H9 (cell line): ENCODE data around the gene FDX2. TPM values are rescaled to one million over a fixed set of nuclear protein-coding genes. Genes with fewer than 3 reads are reported as not detected.

Experiments used
- DNase-seq: peaks from one replicate; pipeline ENCODE4 v3.0.0-alpha.2; 2017
- H2AFZ ChIP-seq: one replicate; pipeline ENCODE4 v1.6.1; 2013; ENCODE audit warnings: mild to moderate bottlenecking, low read length, control low read depth, moderate library complexity
- H2AK5ac ChIP-seq: 2 replicates; pipeline ENCODE4 v1.6.1; 2013; ENCODE audit warnings: low read length, control low read depth, mixed read lengths; ENCODE audit not compliant: insufficient read length
- H2BK120ac ChIP-seq: one replicate; pipeline ENCODE4 v1.6.1; 2013; ENCODE audit warnings: low read depth, mild to moderate bottlenecking, low read length, control low read depth, inconsistent platforms; ENCODE audit not compliant: poor library complexity, severe bottlenecking
- H2BK12ac ChIP-seq: 2 replicates; pipeline ENCODE4 v1.6.1; 2013; ENCODE audit warnings: low read length, control low read depth, mixed read lengths, low read depth; ENCODE audit not compliant: insufficient read length
- H2BK15ac ChIP-seq: 2 replicates; pipeline ENCODE4 v1.6.1; 2013; ENCODE audit warnings: low read depth, low read length, control low read depth
- H2BK20ac ChIP-seq: one replicate; pipeline ENCODE4 v1.6.1; 2013; ENCODE audit warnings: low read depth, mild to moderate bottlenecking, low read length, control low read depth, inconsistent platforms; ENCODE audit not compliant: poor library complexity, severe bottlenecking
- H2BK5ac ChIP-seq: 2 replicates; pipeline ENCODE4 v1.6.1; 2013; ENCODE audit warnings: low read length, control low read depth, mixed read lengths; ENCODE audit not compliant: insufficient read length
- H3K14ac ChIP-seq: 2 replicates; pipeline ENCODE4 v1.6.1; 2013; ENCODE audit warnings: low read length, control low read depth; ENCODE audit not compliant: insufficient read depth
- H3K18ac ChIP-seq: 2 replicates; pipeline ENCODE4 v1.6.1; 2013; ENCODE audit warnings: low read depth, mild to moderate bottlenecking, mixed read lengths, low read length, control low read depth; ENCODE audit not compliant: insufficient read length
- H3K23ac ChIP-seq: 2 replicates; pipeline ENCODE4 v1.6.1; 2013; ENCODE audit warnings: low read length, control low read depth, mixed read lengths, low read depth; ENCODE audit not compliant: insufficient read length
- H3K23me2 ChIP-seq: 2 replicates; pipeline ENCODE4 v1.6.1; 2013; ENCODE audit warnings: low read depth, mild to moderate bottlenecking, mixed read lengths, low read length, control low read depth; ENCODE audit not compliant: insufficient read length, poor library complexity, severe bottlenecking
- H3K27ac ChIP-seq: 2 replicates; pipeline ENCODE4 v1.5.1; 2013; ENCODE audit warnings: low read length, control low read depth, mixed read lengths, low read depth; ENCODE audit not compliant: insufficient read length
- H3K27me3 ChIP-seq: 2 replicates; pipeline ENCODE4 v1.6.1; 2013; ENCODE audit warnings: low read length, control low read depth, inconsistent platforms; ENCODE audit not compliant: insufficient read depth
- H3K4ac ChIP-seq: 2 replicates; pipeline ENCODE4 v1.6.1; 2013; ENCODE audit warnings: low read depth, mild to moderate bottlenecking, control low read depth, inconsistent platforms, low read length, moderate library complexity
- H3K4me1 ChIP-seq: 2 replicates; pipeline ENCODE4 v1.6.1; 2013; ENCODE audit warnings: low read length, control low read depth, inconsistent platforms; ENCODE audit not compliant: insufficient read depth
- H3K4me2 ChIP-seq: 2 replicates; pipeline ENCODE4 v1.6.1; 2013; ENCODE audit warnings: low read length, control low read depth, mixed read lengths; ENCODE audit not compliant: insufficient read length, insufficient read depth
- H3K56ac ChIP-seq: 2 replicates; pipeline ENCODE4 v1.6.1; 2013; ENCODE audit warnings: low read depth, mild to moderate bottlenecking, mixed read lengths, low read length, control low read depth; ENCODE audit not compliant: insufficient read length
- H3K79me1 ChIP-seq: 2 replicates; pipeline ENCODE4 v1.6.1; 2013; ENCODE audit warnings: low read depth, mild to moderate bottlenecking, moderate library complexity, low read length, control low read depth, inconsistent platforms; ENCODE audit not compliant: insufficient read depth, poor library complexity, severe bottlenecking
- H3K79me2 ChIP-seq: 2 replicates; pipeline ENCODE4 v1.6.1; 2013; ENCODE audit warnings: low read length, control low read depth, inconsistent platforms; ENCODE audit not compliant: insufficient read depth
- H3K9ac ChIP-seq: 2 replicates; pipeline ENCODE4 v1.6.1; 2013; ENCODE audit warnings: low read length, control low read depth, mixed read lengths; ENCODE audit not compliant: insufficient read length; ENCODE audit errors: extremely low read depth
- H3K9me3 ChIP-seq: one replicate; pipeline ENCODE4 v1.6.1; 2013; ENCODE audit warnings: low read depth, low read length, inconsistent platforms; ENCODE audit not compliant: control insufficient read depth
- H3T11ph ChIP-seq: one replicate; pipeline ENCODE4 v1.6.1; 2013; ENCODE audit warnings: mild to moderate bottlenecking, low read length, control low read depth, inconsistent platforms
- H4K20me1 ChIP-seq: one replicate; pipeline ENCODE4 v1.6.1; 2013; ENCODE audit not compliant: control insufficient read depth, insufficient read length, insufficient read depth
- H4K5ac ChIP-seq: 2 replicates; pipeline ENCODE4 v1.6.1; 2013; ENCODE audit warnings: low read depth, mild to moderate bottlenecking, mixed read lengths, low read length, control low read depth; ENCODE audit not compliant: insufficient read length
- H4K8ac ChIP-seq: replicated peaks from 2 replicates; pipeline ENCODE4 v1.6.1; 2013; ENCODE audit warnings: low read length, control low read depth, mixed read lengths, low read depth; ENCODE audit not compliant: insufficient read length
- H4K91ac ChIP-seq: 2 replicates; pipeline ENCODE4 v1.6.1; 2013; ENCODE audit warnings: low read depth, mild to moderate bottlenecking, moderate library complexity, mixed read lengths, low read length, control low read depth; ENCODE audit not compliant: insufficient read length
- H3K27ac Mint-ChIP-seq, 3 experiments: 2 replicates in 2 of 3; 3 replicates in 1 of 3; pipeline ENCODE4 v1.8.0; 2020 to 2021; ENCODE audit warnings: mixed read lengths in 3 of 3, mild to moderate bottlenecking in 1 of 3, moderate library complexity in 1 of 3
- H3K27me3 Mint-ChIP-seq: 2 replicates; pipeline ENCODE4 v1.8.0; 2021; ENCODE audit warnings: low read depth, mild to moderate bottlenecking, moderate library complexity, mixed read lengths
- H3K36me3 Mint-ChIP-seq, 3 experiments: 2 replicates in 2 of 3; 3 replicates in 1 of 3; pipeline ENCODE4 v1.8.0; 2020 to 2021; ENCODE audit warnings: low read depth in 3 of 3, mixed read lengths in 3 of 3; ENCODE audit not compliant: insufficient read depth in 1 of 3
- H3K4me1 Mint-ChIP-seq, 2 experiments: 2 replicates each; pipeline ENCODE4 v1.8.0; 2020; ENCODE audit warnings: mixed read lengths in 2 of 2
- H3K4me3 Mint-ChIP-seq, 2 experiments: 2 replicates in 1 of 2; 3 replicates in 1 of 2; pipeline ENCODE4 v1.8.0; 2020 to 2021; ENCODE audit warnings: mild to moderate bottlenecking in 2 of 2, mixed read lengths in 2 of 2, moderate library complexity in 1 of 2
- H3K9me3 Mint-ChIP-seq, 2 experiments: 2 replicates in 1 of 2; 3 replicates in 1 of 2; pipeline ENCODE4 v1.8.0; 2020; ENCODE audit warnings: mild to moderate bottlenecking in 2 of 2, mixed read lengths in 2 of 2, moderate library complexity in 1 of 2
- WGBS: extraction: QIAGEN DNeasy Blood & Tissue Kit; methylation state at CpG from one replicate; pipeline ENCODE4 v1.1.7; 2013; ENCODE audit warnings: missing lambda C conversion rate, low lambda C conversion rate, mixed read lengths; ENCODE audit not compliant: insufficient read length; ENCODE audit errors: extremely low coverage; 5-methylcytosine and 5-hydroxymethylcytosine counted together
- total RNA-seq: library from RNA; stranded (reverse); gene quantifications from 2 replicates; pipeline ENCODE4 v1.2.1, GENCODE V29; 2021
- TF ChIP-seq, protein P1 (sequence below): fragments of 200-600 bp; sonication (generic); conservative IDR thresholded peaks from 3 replicates; pipeline ENCODE4 v1.8.0; 2021; ENCODE audit warnings: antibody characterized with exemption, mild to moderate bottlenecking

The FDX2 gene
- total RNA-seq, 1 experiment from 2014 or later: 27.7 TPM

GRCh38 chr19:10284065-10284959, 31.5 kb downstream of the FDX2 start:
- Mint-ChIP-seq H3K4me3 (no peak overlapping the region), H3K9me3 (peaks cover 0 to 3% of the 10 kb centered on the region in 2 experiments; a peak in 2 of 5 replicates), H3K4me1 (peaks cover 5 to 27% of the 10 kb centered on the region in 2 experiments; a peak in 3 of 4 replicates), H3K27ac (peak overlapping the region in 1 of 3 experiments; percentile 94; a peak in 1 of 7 replicates), H3K36me3 (peaks cover 0 to 7% (median 0%) of the 10 kb centered on the region in 3 experiments; a peak in 3 of 7 replicates), H3K27me3 (peaks cover 43% of the 10 kb centered on the region)
- Histone ChIP-seq H3K14ac (no peak overlapping the region), H3K56ac (no peak overlapping the region), H2BK20ac (no peak overlapping the region), H4K91ac (no peak overlapping the region), H3K79me1 (no peaks in the 10 kb centered on the region), H3K27ac (no peak overlapping the region), H4K5ac (no peak overlapping the region), H2BK5ac (no peak overlapping the region), H3T11ph (no peak overlapping the region), H2BK120ac (no peak overlapping the region), H4K8ac (no peak overlapping the region), H2BK12ac (no peak overlapping the region), H3K23ac (no peak overlapping the region), H3K9ac (no peak overlapping the region), H3K18ac (no peak overlapping the region), H3K4me2 (no peak overlapping the region), H3K27me3 (peaks cover 10% of the 10 kb centered on the region; the same call in 1 of the 2 replicates), H2BK15ac (no peak overlapping the region), H3K4me1 (no peaks in the 10 kb centered on the region), H2AFZ (no peak overlapping the region), H4K20me1 (no peaks in the 10 kb centered on the region), H2AK5ac (no peak overlapping the region), H3K23me2 (peaks cover 14% of the 10 kb centered on the region), H3K79me2 (no peaks in the 10 kb centered on the region), H3K4ac (no peak overlapping the region), H3K9me3 (no peaks in the 10 kb centered on the region)
- DNase-seq: no peak
- TF ChIP-seq, protein P1, sequence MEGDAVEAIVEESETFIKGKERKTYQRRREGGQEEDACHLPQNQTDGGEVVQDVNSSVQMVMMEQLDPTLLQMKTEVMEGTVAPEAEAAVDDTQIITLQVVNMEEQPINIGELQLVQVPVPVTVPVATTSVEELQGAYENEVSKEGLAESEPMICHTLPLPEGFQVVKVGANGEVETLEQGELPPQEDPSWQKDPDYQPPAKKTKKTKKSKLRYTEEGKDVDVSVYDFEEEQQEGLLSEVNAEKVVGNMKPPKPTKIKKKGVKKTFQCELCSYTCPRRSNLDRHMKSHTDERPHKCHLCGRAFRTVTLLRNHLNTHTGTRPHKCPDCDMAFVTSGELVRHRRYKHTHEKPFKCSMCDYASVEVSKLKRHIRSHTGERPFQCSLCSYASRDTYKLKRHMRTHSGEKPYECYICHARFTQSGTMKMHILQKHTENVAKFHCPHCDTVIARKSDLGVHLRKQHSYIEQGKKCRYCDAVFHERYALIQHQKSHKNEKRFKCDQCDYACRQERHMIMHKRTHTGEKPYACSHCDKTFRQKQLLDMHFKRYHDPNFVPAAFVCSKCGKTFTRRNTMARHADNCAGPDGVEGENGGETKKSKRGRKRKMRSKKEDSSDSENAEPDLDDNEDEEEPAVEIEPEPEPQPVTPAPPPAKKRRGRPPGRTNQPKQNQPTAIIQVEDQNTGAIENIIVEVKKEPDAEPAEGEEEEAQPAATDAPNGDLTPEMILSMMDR: no peak
- WGBS: no CpG with 5 or more reads among the region's 34 CpGs
